ENCODE data around the gene SRGAP2B. TPM values are rescaled to one million over a fixed set of nuclear protein-coding genes. Genes with fewer than 3 reads are reported as not detected.
"Not testable (repeated sequence)": the region's sequence is repeated elsewhere in the genome, so short reads cannot be mapped to it uniquely, and the experiment has no call there.

The SRGAP2B gene
- 1 to 10 TPM; 1.4 to 6.8 (median 4.2) TPM for polyA plus RNA-seq
- long read RNA-seq, donor 1 = 0 reads
- long read RNA-seq, donor 2 = 0 reads
- long read RNA-seq, donor 3 = 0 reads
- long read RNA-seq, donor 4 = 0 reads
- long read RNA-seq, donor 5 = 0 reads
- long read RNA-seq, donor 6 = 0 reads
- long read RNA-seq, donor 7 = 0 reads
- long read RNA-seq, donor 8 = 0 reads
- long read RNA-seq, donor 9 = 0 reads
- long read RNA-seq, donor 10 = 0 reads

GRCh38 chr1:145095284-145096057 is at the start of gene SRGAP2B, which contains the start of gene FAM72D:
SRGAP2B (minus strand) TSS chr1:145095328; CDS start chr1:145092901, 2,427 bp downstream.
FAM72D (plus strand) TSS chr1:145095974; CDS start chr1:145096848, 874 bp downstream.
- WGBS, 3 donors = no CpG with 5 or more reads among the region's 47 CpGs
- H3K4me3 ChIP-seq (ENCODE audit: low read depth in 1 of 3, low read length in 3 of 3) = peak within 1 kb of the TSS in 2 of 3 donors; percentile 36
- not testable (repeated sequence) for H3K4me1 ChIP-seq (ENCODE audit: control insufficient read depth in 3 of 3, insufficient read depth in 2 of 3, low read depth in 1 of 3, low read length in 2 of 3); H3K36me3 ChIP-seq (ENCODE audit: control insufficient read depth in 3 of 3, insufficient read depth in 2 of 3, low read depth in 1 of 3, low read length in 3 of 3); H3K27ac ChIP-seq (ENCODE audit: low read depth in 1 of 3, low read length in 2 of 3); H3K27me3 ChIP-seq (ENCODE audit: control insufficient read depth in 3 of 3, insufficient read depth in 3 of 3, low read length in 3 of 3); H3K9me3 ChIP-seq (ENCODE audit: control insufficient read depth in 2 of 2, insufficient read depth in 1 of 2, low read depth in 1 of 2, low read length in 1 of 2); DNase-seq
- FAIRE-seq = peak; percentile 96

GRCh38 chr1:145144264-145144913 is 49.3 kb upstream of the SRGAP2B start:
- DNase-seq, FAIRE-seq: not testable (repeated sequence)
- 20 to 33% methylated on average over 1 of the region's 3 CpGs; no CpG with 5 or more reads in 1 of the 3 donors for WGBS, 3 donors

GRCh38 chr1:145140549-145140948 is 45.4 kb upstream of the SRGAP2B start:
- H3K9me3 ChIP-seq (ENCODE audit: control insufficient read depth in 2 of 2, insufficient read depth in 1 of 2, low read depth in 1 of 2, low read length in 1 of 2); H3K4me1 ChIP-seq (ENCODE audit: control insufficient read depth in 3 of 3, insufficient read depth in 2 of 3, low read depth in 1 of 3, low read length in 2 of 3); DNase-seq; H3K27me3 ChIP-seq (ENCODE audit: control insufficient read depth in 3 of 3, insufficient read depth in 3 of 3, low read length in 3 of 3); H3K36me3 ChIP-seq (ENCODE audit: control insufficient read depth in 3 of 3, insufficient read depth in 2 of 3, low read depth in 1 of 3, low read length in 3 of 3); H3K27ac ChIP-seq (ENCODE audit: low read depth in 1 of 3, low read length in 2 of 3); H3K4me3 ChIP-seq (ENCODE audit: low read depth in 1 of 3, low read length in 3 of 3); FAIRE-seq: not testable (repeated sequence)
- no CpG with 5 or more reads among the region's 2 CpGs for WGBS, 3 donors

More at GRCh38 chr1:145144264-145144913, 49.3 kb upstream of the SRGAP2B start:
- H3K4me1 ChIP-seq (ENCODE audit: control insufficient read depth in 3 of 3, insufficient read depth in 2 of 3, low read depth in 1 of 3, low read length in 2 of 3); H3K9me3 ChIP-seq (ENCODE audit: control insufficient read depth in 2 of 2, insufficient read depth in 1 of 2, low read depth in 1 of 2, low read length in 1 of 2); H3K27me3 ChIP-seq (ENCODE audit: control insufficient read depth in 3 of 3, insufficient read depth in 3 of 3, low read length in 3 of 3); H3K27ac ChIP-seq (ENCODE audit: low read depth in 1 of 3, low read length in 2 of 3); H3K4me3 ChIP-seq (ENCODE audit: low read depth in 1 of 3, low read length in 3 of 3); H3K36me3 ChIP-seq (ENCODE audit: control insufficient read depth in 3 of 3, insufficient read depth in 2 of 3, low read depth in 1 of 3, low read length in 3 of 3): not testable (repeated sequence)

- not testable (repeated sequence) for H3K4me1 ChIP-seq (ENCODE audit: control insufficient read depth in 3 of 3, insufficient read depth in 2 of 3, low read depth in 1 of 3, low read length in 2 of 3); FAIRE-seq; DNase-seq; H3K27ac ChIP-seq (ENCODE audit: low read depth in 1 of 3, low read length in 2 of 3); H3K9me3 ChIP-seq (ENCODE audit: control insufficient read depth in 2 of 2, insufficient read depth in 1 of 2, low read depth in 1 of 2, low read length in 1 of 2); H3K36me3 ChIP-seq (ENCODE audit: control insufficient read depth in 3 of 3, insufficient read depth in 2 of 3, low read depth in 1 of 3, low read length in 3 of 3); H3K27me3 ChIP-seq (ENCODE audit: control insufficient read depth in 3 of 3, insufficient read depth in 3 of 3, low read length in 3 of 3); H3K4me3 ChIP-seq (ENCODE audit: low read depth in 1 of 3, low read length in 3 of 3)
- no CpG with 5 or more reads among the region's 1 CpG for WGBS, 3 donors
These were observed 39.3 kb upstream of the SRGAP2B start for GRCh38 chr1:145134476-145134875.

GRCh38 chr1:145128697-145129469 is 33.8 kb upstream of the SRGAP2B start:
- WGBS, 3 donors = 59 to 71% (median 62%) methylated on average over 12 to 13 of the region's 14 CpGs
- not testable (repeated sequence) for DNase-seq, FAIRE-seq

GRCh38 chr1:145127144-145127543 is 32.0 kb upstream of the SRGAP2B start:
- not testable (repeated sequence) for H3K9me3 ChIP-seq (ENCODE audit: control insufficient read depth in 2 of 2, insufficient read depth in 1 of 2, low read depth in 1 of 2, low read length in 1 of 2); FAIRE-seq; H3K36me3 ChIP-seq (ENCODE audit: control insufficient read depth in 3 of 3, insufficient read depth in 2 of 3, low read depth in 1 of 3, low read length in 3 of 3); H3K27ac ChIP-seq (ENCODE audit: low read depth in 1 of 3, low read length in 2 of 3); H3K4me3 ChIP-seq (ENCODE audit: low read depth in 1 of 3, low read length in 3 of 3); H3K27me3 ChIP-seq (ENCODE audit: control insufficient read depth in 3 of 3, insufficient read depth in 3 of 3, low read length in 3 of 3); DNase-seq; H3K4me1 ChIP-seq (ENCODE audit: control insufficient read depth in 3 of 3, insufficient read depth in 2 of 3, low read depth in 1 of 3, low read length in 2 of 3)

More at GRCh38 chr1:145128697-145129469, 33.8 kb upstream of the SRGAP2B start:
- H3K4me3 ChIP-seq (ENCODE audit: low read depth in 1 of 3, low read length in 3 of 3); H3K27ac ChIP-seq (ENCODE audit: low read depth in 1 of 3, low read length in 2 of 3); H3K36me3 ChIP-seq (ENCODE audit: control insufficient read depth in 3 of 3, insufficient read depth in 2 of 3, low read depth in 1 of 3, low read length in 3 of 3); H3K27me3 ChIP-seq (ENCODE audit: control insufficient read depth in 3 of 3, insufficient read depth in 3 of 3, low read length in 3 of 3); H3K9me3 ChIP-seq (ENCODE audit: control insufficient read depth in 2 of 2, insufficient read depth in 1 of 2, low read depth in 1 of 2, low read length in 1 of 2); H3K4me1 ChIP-seq (ENCODE audit: control insufficient read depth in 3 of 3, insufficient read depth in 2 of 3, low read depth in 1 of 3, low read length in 2 of 3): not testable (repeated sequence)

- not testable (repeated sequence) for H3K4me1 ChIP-seq (ENCODE audit: control insufficient read depth in 3 of 3, insufficient read depth in 2 of 3, low read depth in 1 of 3, low read length in 2 of 3); H3K36me3 ChIP-seq (ENCODE audit: control insufficient read depth in 3 of 3, insufficient read depth in 2 of 3, low read depth in 1 of 3, low read length in 3 of 3); H3K4me3 ChIP-seq (ENCODE audit: low read depth in 1 of 3, low read length in 3 of 3); H3K27me3 ChIP-seq (ENCODE audit: control insufficient read depth in 3 of 3, insufficient read depth in 3 of 3, low read length in 3 of 3); H3K9me3 ChIP-seq (ENCODE audit: control insufficient read depth in 2 of 2, insufficient read depth in 1 of 2, low read depth in 1 of 2, low read length in 1 of 2); FAIRE-seq; DNase-seq; H3K27ac ChIP-seq (ENCODE audit: low read depth in 1 of 3, low read length in 2 of 3)
- WGBS, 3 donors = no CpG with 5 or more reads among the region's 1 CpG
These were observed 30.0 kb upstream of the SRGAP2B start for GRCh38 chr1:145125112-145125511.

GRCh38 chr1:145123992-145124641 is 29.0 kb upstream of the SRGAP2B start:
- FAIRE-seq; H3K27ac ChIP-seq (ENCODE audit: low read depth in 1 of 3, low read length in 2 of 3); H3K9me3 ChIP-seq (ENCODE audit: control insufficient read depth in 2 of 2, insufficient read depth in 1 of 2, low read depth in 1 of 2, low read length in 1 of 2); DNase-seq; H3K4me1 ChIP-seq (ENCODE audit: control insufficient read depth in 3 of 3, insufficient read depth in 2 of 3, low read depth in 1 of 3, low read length in 2 of 3); H3K4me3 ChIP-seq (ENCODE audit: low read depth in 1 of 3, low read length in 3 of 3); H3K27me3 ChIP-seq (ENCODE audit: control insufficient read depth in 3 of 3, insufficient read depth in 3 of 3, low read length in 3 of 3); H3K36me3 ChIP-seq (ENCODE audit: control insufficient read depth in 3 of 3, insufficient read depth in 2 of 3, low read depth in 1 of 3, low read length in 3 of 3): not testable (repeated sequence)
- no CpG with 5 or more reads among the region's 7 CpGs for WGBS, 3 donors
